CD4-positive, alpha-beta T cell (primary cell): ENCODE data around the gene F11R. TPM values are rescaled to one million over a fixed set of nuclear protein-coding genes. Genes with fewer than 3 reads are reported as not detected.

Source experiments
- ATAC-seq: fragments of 200-7000 bp; cut with Tn5 transposase; one replicate; pipeline ENCODE4 v1.10.0; 2022; ENCODE audit warnings: mild to moderate bottlenecking; ENCODE audit not compliant: poor library complexity
- CTCF ChIA-PET: fragments of 350-600 bp; sonication (Branson Sonifier 250); formaldehyde crosslinking; loops from one replicate; lab custom pipeline; 2021; ENCODE audit warnings: antibody characterized with exemption, inconsistent platforms; lab: Charles Lee
- POLR2A ChIA-PET: fragments of 350-600 bp; sonication (Branson Sonifier 250); formaldehyde crosslinking; loops from one replicate; lab custom pipeline; 2021; ENCODE audit warnings: antibody characterized with exemption, inconsistent platforms; lab: Charles Lee
- DNase-seq, 14 experiments: peaks; one replicate each; pipeline ENCODE4 v3.0.0-alpha.2; 2013 to 2020; ENCODE audit warnings: mixed read lengths in 2 of 14
- H3K27ac ChIP-seq, 2 donors: one replicate each; pipeline versions ENCODE4 v1.5.1 to v1.7.0; 2013; ENCODE audit warnings: low read length in 2 of 2, low read depth in 1 of 2, mild to moderate bottlenecking in 1 of 2
- H3K27me3 ChIP-seq, 2 experiments: 1 replicate in 1 of 2; 2 replicates in 1 of 2; pipeline versions ENCODE4 v1.6.1 to v1.7.0; 2013; ENCODE audit warnings: low read length in 2 of 2, control low read depth in 1 of 2, mild to moderate bottlenecking in 1 of 2, moderate library complexity in 1 of 2; ENCODE audit not compliant: insufficient read depth in 2 of 2, control insufficient read depth in 1 of 2
- H3K36me3 ChIP-seq: one replicate; pipeline ENCODE4 v1.6.1; 2013; ENCODE audit warnings: low read length, control low read depth; ENCODE audit not compliant: insufficient read depth
- H3K4me1 ChIP-seq: one replicate; pipeline ENCODE4 v1.6.1; 2013; ENCODE audit warnings: low read length, control low read depth; ENCODE audit not compliant: insufficient read depth
- H3K4me3 ChIP-seq: one replicate; pipeline ENCODE4 v1.5.1; 2013; ENCODE audit warnings: mild to moderate bottlenecking, low read length, moderate library complexity
- H3K9me3 ChIP-seq, 2 experiments: 1 replicate in 1 of 2; 2 replicates in 1 of 2; pipeline versions ENCODE4 v1.6.1 to v1.7.0; 2013; ENCODE audit warnings: low read length in 2 of 2, mild to moderate bottlenecking in 2 of 2, control low read depth in 1 of 2, moderate library complexity in 1 of 2; ENCODE audit not compliant: control insufficient read depth in 1 of 2, insufficient read depth in 1 of 2
- H3K27ac Mint-ChIP-seq: one replicate; pipeline ENCODE4 v1.8.0; 2020; ENCODE audit warnings: mixed read lengths
- H3K27me3 Mint-ChIP-seq: one replicate; pipeline ENCODE4 v1.8.0; 2021; ENCODE audit warnings: mixed read lengths
- H3K36me3 Mint-ChIP-seq: one replicate; pipeline ENCODE4 v1.8.0; 2021; ENCODE audit warnings: low read depth, mixed read lengths
- H3K4me1 Mint-ChIP-seq: one replicate; pipeline ENCODE4 v1.8.0; 2021; ENCODE audit warnings: low read depth, mixed read lengths
- H3K4me3 Mint-ChIP-seq: one replicate; pipeline ENCODE4 v1.8.0; 2020; ENCODE audit warnings: mild to moderate bottlenecking, mixed read lengths
- H3K9me3 Mint-ChIP-seq: one replicate; pipeline ENCODE4 v1.8.0; 2020; ENCODE audit warnings: mixed read lengths
- intact Hi-C, 2 experiments: fragments of 100-400 bp; cut with DNase I in 1 of 2; cut with micrococcal nuclease in 1 of 2; formaldehyde crosslinking; loops; one replicate each; pipeline versions ENCODE4 v1.15.1 to v1.9.0; 2023 to 2025; cut with DNase I, micrococcal nuclease
- total RNA-seq, 174 experiments: library from RNA in 2 of 174; stranded (reverse) in 2 of 174; gene quantifications; one replicate each; pipeline ENCODE4 v1.2.3 and lab custom pipeline; 2021 to 2026
- TF ChIP-seq, protein P1 (sequence below): fragments of 200-600 bp; IDR thresholded peaks from one replicate; pipeline ENCODE4 v1.8.0; 2022; ENCODE audit warnings: antibody characterized with exemption, mild to moderate bottlenecking

F11R gene
- total RNA-seq, 2 experiments from 2014 or later: 15.2 to 16.2 TPM

- POLR2A ChIA-PET: no interaction called here
- Mint-ChIP-seq H3K9me3 (no peaks in the 10 kb centered on the region), H3K27ac (no peak overlapping the region), H3K27me3 (peaks cover 10% of the 10 kb centered on the region), H3K4me3 (no peak overlapping the region), H3K36me3 (no peaks in the 10 kb centered on the region), H3K4me1 (peaks cover 8% of the 10 kb centered on the region)
- Histone ChIP-seq H3K27ac (no peak overlapping the region), H3K4me1 (peaks cover 6% of the 10 kb centered on the region), H3K36me3 (no peaks in the 10 kb centered on the region), H3K9me3 (no peaks in the 10 kb centered on the region), H3K27me3 (peaks cover 0 to 8% of the 10 kb centered on the region in 2 experiments), H3K4me3 (no peak overlapping the region)
- ATAC-seq (no peak), DNase-seq (no peak)
- intact Hi-C loops: no loop called here
- CTCF ChIA-PET: interaction anchor here (1.3 kb wide), 1 partner anchor 110 kb away, joined by 6 read pairs; no protein-coding TSS in a partner anchor
- TF ChIP-seq, protein P1, sequence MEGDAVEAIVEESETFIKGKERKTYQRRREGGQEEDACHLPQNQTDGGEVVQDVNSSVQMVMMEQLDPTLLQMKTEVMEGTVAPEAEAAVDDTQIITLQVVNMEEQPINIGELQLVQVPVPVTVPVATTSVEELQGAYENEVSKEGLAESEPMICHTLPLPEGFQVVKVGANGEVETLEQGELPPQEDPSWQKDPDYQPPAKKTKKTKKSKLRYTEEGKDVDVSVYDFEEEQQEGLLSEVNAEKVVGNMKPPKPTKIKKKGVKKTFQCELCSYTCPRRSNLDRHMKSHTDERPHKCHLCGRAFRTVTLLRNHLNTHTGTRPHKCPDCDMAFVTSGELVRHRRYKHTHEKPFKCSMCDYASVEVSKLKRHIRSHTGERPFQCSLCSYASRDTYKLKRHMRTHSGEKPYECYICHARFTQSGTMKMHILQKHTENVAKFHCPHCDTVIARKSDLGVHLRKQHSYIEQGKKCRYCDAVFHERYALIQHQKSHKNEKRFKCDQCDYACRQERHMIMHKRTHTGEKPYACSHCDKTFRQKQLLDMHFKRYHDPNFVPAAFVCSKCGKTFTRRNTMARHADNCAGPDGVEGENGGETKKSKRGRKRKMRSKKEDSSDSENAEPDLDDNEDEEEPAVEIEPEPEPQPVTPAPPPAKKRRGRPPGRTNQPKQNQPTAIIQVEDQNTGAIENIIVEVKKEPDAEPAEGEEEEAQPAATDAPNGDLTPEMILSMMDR: no peak
Observed at GRCh38 chr1:160987359-160988050, 33.4 kb downstream of the F11R start.

DNA sequence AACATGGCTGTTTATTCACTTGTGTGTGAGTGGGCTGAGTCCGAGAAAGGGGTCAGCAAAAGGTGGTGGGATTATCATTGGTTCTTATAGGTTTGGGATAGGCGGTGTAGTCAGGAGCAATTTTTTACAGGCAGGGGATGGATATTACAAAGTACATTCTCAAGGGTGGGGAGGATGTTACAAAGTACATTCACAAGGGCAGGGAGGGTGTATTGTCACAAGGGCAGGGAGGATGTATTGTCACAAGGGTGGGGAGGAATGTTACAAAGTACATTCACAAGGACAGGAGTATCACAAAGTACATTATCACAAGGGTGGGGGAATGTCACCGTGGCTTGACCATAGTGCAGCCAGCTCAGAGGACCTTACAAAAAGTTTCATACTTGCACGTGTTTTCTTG lies 35.2 kb downstream of the F11R start:
- H3K4me1 Mint-ChIP-seq: peaks cover 8% of the 10 kb centered on the region
- no peak overlapping the region for H3K4me3 Mint-ChIP-seq
- no peaks in the 10 kb centered on the region for H3K9me3 Mint-ChIP-seq
- Histone ChIP-seq H3K27me3 (peaks cover 16 to 20% of the 10 kb centered on the region in 2 experiments), H3K4me1 (peaks cover 17% of the 10 kb centered on the region), H3K9me3 (no peaks in the 10 kb centered on the region), H3K36me3 (no peaks in the 10 kb centered on the region), H3K4me3 (no peak overlapping the region), H3K27ac (no peak overlapping the region)
- peaks cover 26% of the 10 kb centered on the region for H3K27me3 Mint-ChIP-seq
- H3K36me3 Mint-ChIP-seq: no peaks in the 10 kb centered on the region
- intact Hi-C loops: no loop called here
- H3K27ac Mint-ChIP-seq: no peak overlapping the region
- ChIA-PET POLR2A (no interaction called here), CTCF (no interaction called here)
- DNase-seq: no peak
- TF ChIP-seq, protein P1: no peak
- no peak for ATAC-seq

DNA sequence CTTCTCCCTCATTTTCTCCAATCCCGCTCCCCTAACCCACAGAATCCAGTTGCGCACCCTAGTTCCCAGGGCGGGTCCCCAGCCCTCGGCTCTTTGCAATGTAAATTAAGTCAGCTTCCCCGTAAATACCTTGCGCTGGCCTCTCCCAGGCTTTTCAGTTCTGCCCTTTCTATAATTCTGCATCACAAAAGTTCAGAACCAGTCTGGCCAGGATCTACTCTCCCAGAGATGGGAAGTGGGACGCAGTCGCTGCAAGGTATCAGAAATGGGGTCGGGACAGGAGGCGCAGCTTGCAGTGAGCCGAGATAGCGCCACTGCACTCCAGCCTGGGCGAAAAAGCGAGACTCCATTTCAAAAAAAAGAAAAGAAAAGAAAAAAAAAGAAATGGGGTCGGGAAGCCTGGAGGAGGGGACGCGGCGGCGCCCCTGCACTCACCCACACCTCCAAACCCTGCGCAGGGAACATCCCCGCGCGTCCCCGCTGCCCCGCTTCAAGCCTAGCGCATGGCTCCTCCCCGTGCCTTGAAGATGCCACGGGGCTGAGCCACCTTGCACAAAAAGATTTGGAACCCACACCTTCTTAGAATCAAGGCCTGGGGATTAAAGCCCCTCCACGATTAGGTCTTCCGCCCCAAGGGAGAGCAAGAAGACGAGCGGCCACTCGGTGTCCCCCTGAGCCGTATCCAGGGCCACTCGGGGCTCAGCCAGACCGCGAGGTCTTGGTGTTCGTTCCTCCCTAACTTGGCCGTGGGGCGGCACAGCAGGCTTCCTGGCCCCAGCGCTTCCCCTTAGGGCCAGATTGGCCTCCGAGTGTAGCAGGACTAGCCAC lies 39.2 kb downstream of the F11R start:
- Histone ChIP-seq H3K36me3 (no peaks in the 10 kb centered on the region), H3K27ac (no peak overlapping the region), H3K27me3 (peaks cover 18 to 27% of the 10 kb centered on the region in 2 experiments), H3K4me3 (peak overlapping the region; percentile 19), H3K9me3 (no peaks in the 10 kb centered on the region), H3K4me1 (peaks cover 11% of the 10 kb centered on the region)
- intact Hi-C loops: no loop called here
- Mint-ChIP-seq H3K4me1 (no peaks in the 10 kb centered on the region), H3K27ac (no peak overlapping the region), H3K27me3 (peaks cover 35% of the 10 kb centered on the region), H3K4me3 (no peak overlapping the region), H3K36me3 (no peaks in the 10 kb centered on the region), H3K9me3 (no peaks in the 10 kb centered on the region)
- peak in 1 of 14 experiments; percentile 19 for DNase-seq
- POLR2A ChIA-PET: interaction anchor here (1.0 kb wide), 1 partner anchor 64 kb away, joined by 3 read pairs; the partner anchor contains the start of gene USF1
- CTCF ChIA-PET: no interaction called here
- ATAC-seq: peak; percentile 44
- TF ChIP-seq, protein P1: no peak
